Esophagus muscularis mucosa (tissue), 4 donors: ENCODE data around the gene CNOT6. TPM values are rescaled to one million over a fixed set of nuclear protein-coding genes. Genes with fewer than 3 reads are reported as not detected.

ENCODE experiments used
- small RNA-seq, 3 donors: library from RNA; depleted of rRNA; stranded (forward); fragments of <200 nt; gene quantifications; one replicate each; pipeline ENCODE3, GENCODE V24; 2016
- total RNA-seq, 4 donors: library from RNA; depleted of rRNA; stranded (reverse); fragments of >200 nt; gene quantifications; one replicate each; pipeline versions ENCODE4 v1.1.0 to v1.2.1, GENCODE V29; 2016

CNOT6 gene
- total RNA-seq, 4 donors from 2014 or later, result 17.7 to 26.4 (median 20.5) TPM

Small RNA genes lying within 50 kb of the gene (small RNA-seq; reads per million reads assigned to genes)
- gene RNU6-525P, result 0 reads per million in 3 donors

Other genes starting within 250 kb of the CNOT6 start
- 10 to 100 TPM; 36.4 to 42.3 (median 37.8) TPM for gene MAPK9, start 202.3 kb upstream of the CNOT6 start, total RNA-seq
- gene GFPT2, start 141.0 kb upstream of the CNOT6 start, total RNA-seq, result 100 to 1,000 TPM in 1 of 4 donors, 10 to 100 TPM in 3; 30.1 to 114 (median 33.6) TPM
- gene SCGB3A1, start 97.1 kb downstream of the CNOT6 start, total RNA-seq, result 1 to 10 TPM in 2 of 4 donors, not detected in 2; 1.9 to 2.4 TPM
- gene FLT4, start 155.2 kb downstream of the CNOT6 start, total RNA-seq, result 10 to 100 TPM; 10.4 to 15.6 (median 11.8) TPM
- not detected for gene OR2Y1, start 245.7 kb downstream of the CNOT6 start, total RNA-seq